HG03378 (cell line): Measurements from ENCODE around the gene ARID3A.

Experiments used
- ATAC-seq: cut with Tn5 transposase; IDR thresholded peaks from one replicate; pipeline ENCODE4 v1.9.1; 2021; ENCODE audit warnings: mild to moderate bottlenecking, moderate library complexity; ENCODE audit not compliant: unreplicated experiment

ARID3A gene

DNA sequence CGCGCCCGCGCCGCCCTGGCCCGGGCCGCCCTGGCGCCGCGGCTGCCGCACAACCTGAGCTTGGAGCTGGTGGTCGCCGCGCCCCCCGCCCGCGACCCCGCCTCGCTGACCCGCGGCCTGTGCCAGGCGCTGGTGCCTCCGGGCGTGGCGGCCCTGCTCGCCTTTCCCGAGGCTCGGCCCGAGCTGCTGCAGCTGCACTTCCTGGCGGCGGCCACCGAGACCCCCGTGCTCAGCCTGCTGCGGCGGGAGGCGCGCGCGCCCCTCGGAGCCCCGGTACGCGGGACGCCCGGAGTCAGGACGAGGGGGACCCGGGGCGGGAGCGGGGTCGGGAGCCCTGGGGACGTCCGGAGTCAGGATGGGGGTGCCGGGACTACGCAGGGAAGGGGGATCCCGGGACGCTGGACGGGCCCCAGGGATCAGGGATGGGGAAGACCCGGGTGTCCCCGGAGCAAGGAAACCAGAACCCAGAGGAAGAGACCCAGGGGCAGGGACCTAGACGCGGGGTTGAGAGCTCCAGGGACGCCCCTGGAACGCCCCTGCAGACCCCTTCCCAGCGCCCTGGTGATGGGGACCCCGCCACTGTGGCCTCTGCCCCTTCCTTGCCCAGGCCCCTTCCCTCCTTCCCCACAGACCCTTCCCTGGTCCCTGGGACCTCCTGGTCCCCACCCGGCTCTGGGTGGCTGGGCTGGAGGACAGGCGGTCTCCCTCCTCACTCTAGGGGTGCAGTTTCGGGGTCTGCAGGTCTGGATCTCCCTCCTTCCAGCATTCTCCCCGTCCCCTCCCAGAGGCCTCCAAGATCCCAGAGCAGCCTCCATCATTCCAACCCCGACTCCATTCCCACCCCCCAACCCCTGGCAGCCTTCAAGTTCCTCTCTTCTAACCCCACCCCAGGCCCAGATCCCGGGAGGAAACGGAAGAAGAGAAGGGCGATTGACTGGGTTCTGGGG, 75.0 kb downstream of the ARID3A start:
- ATAC-seq: no peak

GRCh38 chr19:1001538-1002166, 75.8 kb downstream of the ARID3A start:
- no peak for ATAC-seq

- ATAC-seq: no peak
These were observed 76.8 kb downstream of the ARID3A start for GRCh38 chr19:1002600-1002999.

DNA sequence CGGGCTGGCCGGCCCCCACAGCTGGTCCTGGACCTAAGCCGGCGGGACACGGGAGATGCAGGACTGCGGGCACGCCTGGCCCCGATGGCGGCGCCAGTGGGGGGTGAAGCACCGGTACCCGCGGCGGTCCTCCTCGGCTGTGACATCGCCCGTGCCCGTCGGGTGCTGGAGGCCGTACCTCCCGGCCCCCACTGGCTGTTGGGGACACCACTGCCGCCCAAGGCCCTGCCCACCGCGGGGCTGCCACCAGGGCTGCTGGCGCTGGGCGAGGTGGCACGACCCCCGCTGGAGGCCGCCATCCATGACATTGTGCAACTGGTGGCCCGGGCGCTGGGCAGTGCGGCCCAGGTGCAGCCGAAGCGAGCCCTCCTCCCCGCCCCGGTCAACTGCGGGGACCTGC, 77.4 kb downstream of the ARID3A start:
- no peak for ATAC-seq

DNA sequence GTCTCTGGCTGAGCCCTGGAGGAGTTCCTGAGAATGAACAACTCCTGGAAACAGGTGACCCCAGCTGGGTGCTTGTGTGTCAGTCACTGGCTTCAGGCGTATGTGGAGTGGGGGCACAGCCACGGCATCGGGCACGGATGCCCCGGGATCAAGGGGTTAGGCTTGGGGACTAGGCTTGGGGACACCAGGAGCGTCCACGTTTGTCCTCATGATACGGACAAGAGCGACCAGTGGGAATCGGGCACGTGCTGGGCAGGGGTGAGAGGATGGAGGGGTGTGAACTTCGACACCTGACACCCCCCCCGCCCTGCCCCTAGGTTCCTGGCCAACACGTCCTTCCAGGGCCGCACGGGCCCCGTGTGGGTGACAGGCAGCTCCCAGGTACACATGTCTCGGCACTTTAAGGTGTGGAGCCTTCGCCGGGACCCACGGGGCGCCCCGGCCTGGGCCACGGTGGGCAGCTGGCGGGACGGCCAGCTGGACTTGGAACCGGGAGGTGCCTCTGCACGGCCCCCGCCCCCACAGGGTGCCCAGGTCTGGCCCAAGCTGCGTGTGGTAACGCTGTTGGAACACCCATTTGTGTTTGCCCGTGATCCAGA, 78.5 kb downstream of the ARID3A start:
- ATAC-seq: no peak

DNA sequence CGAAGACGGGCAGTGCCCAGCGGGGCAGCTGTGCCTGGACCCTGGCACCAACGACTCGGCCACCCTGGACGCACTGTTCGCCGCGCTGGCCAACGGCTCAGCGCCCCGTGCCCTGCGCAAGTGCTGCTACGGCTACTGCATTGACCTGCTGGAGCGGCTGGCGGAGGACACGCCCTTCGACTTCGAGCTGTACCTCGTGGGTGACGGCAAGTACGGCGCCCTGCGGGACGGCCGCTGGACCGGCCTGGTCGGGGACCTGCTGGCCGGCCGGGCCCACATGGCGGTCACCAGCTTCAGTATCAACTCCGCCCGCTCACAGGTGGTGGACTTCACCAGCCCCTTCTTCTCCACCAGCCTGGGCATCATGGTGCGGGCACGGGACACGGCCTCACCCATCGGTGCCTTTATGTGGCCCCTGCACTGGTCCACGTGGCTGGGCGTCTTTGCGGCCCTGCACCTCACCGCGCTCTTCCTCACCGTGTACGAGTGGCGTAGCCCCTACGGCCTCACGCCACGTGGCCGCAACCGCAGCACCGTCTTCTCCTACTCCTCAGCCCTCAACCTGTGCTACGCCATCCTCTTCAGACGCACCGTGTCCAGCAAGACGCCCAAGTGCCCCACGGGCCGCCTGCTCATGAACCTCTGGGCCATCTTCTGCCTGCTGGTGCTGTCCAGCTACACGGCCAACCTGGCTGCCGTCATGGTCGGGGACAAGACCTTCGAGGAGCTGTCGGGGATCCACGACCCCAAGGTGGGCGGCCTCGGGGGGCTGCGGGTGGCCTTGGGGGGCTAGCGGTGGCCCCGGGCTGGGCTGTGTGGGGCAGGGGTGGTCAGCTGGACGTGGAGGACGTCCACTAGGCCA, 79.2 kb downstream of the ARID3A start:
- no peak for ATAC-seq

- ATAC-seq: no peak
These were observed 81.0 kb downstream of the ARID3A start for GRCh38 chr19:1006711-1007398.

- ATAC-seq: no peak
These were observed 81.8 kb downstream of the ARID3A start for GRCh38 chr19:1007399-1008251.

GRCh38 chr19:1008268-1009040, 82.6 kb downstream of the ARID3A start:
- no peak for ATAC-seq

GRCh38 chr19:1009041-1009980, 83.5 kb downstream of the ARID3A start:
- no peak for ATAC-seq

GRCh38 chr19:1009981-1010538, 84.2 kb downstream of the ARID3A start:
- no peak for ATAC-seq

GRCh38 chr19:1010586-1011510, 85.0 kb downstream of the ARID3A start:
- ATAC-seq: no peak

GRCh38 chr19:1011831-1012333, 86.0 kb downstream of the ARID3A start:
- ATAC-seq: no peak

- ATAC-seq: no peak
These were observed 86.5 kb downstream of the ARID3A start for GRCh38 chr19:1012334-1012733.

DNA sequence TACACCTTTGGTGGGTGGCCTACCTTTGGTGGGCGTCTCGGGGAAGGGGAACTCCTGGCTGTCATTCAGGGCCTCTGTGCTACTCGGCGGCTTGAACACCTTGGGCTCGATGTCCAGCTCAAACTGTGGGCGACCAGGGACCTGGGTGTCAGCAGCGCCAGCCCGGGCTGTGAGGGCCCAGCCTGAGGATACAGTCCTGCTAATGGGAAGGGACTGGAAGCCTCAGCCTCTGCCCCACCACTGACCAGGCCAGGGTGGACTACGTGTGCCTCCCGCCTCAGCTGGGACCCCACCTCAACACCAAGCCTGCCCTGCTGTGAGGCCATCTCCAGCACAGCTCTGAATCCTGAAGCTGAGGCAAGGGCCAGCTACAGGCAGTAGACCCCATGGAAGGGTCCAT, 87.4 kb downstream of the ARID3A start:
- ATAC-seq: no peak
